ENCODE results near the gene DNAJC8.

Gene DNAJC8

GRCh38 chr1:28249013-28249865 is 16.4 kb upstream of the DNAJC8 start:
- ATAC-seq: peak; percentile 28 to 36

- peak in 1 of 2 donors; percentile 10 for ATAC-seq
These were observed 15.6 kb upstream of the DNAJC8 start for GRCh38 chr1:28248273-28249012.

GRCh38 chr1:28247612-28248272 is 14.9 kb upstream of the DNAJC8 start:
- ATAC-seq: no peak

GRCh38 chr1:28246427-28246832 is 13.6 kb upstream of the DNAJC8 start:
- peak; percentile 5 for ATAC-seq

- no peak for ATAC-seq
These were observed 11.9 kb upstream of the DNAJC8 start for GRCh38 chr1:28244549-28245251.

GRCh38 chr1:28243685-28244311 is 11.0 kb upstream of the DNAJC8 start:
- no peak for ATAC-seq

GRCh38 chr1:28241638-28242241 is 8.9 kb upstream of the DNAJC8 start:
- no peak for ATAC-seq

GRCh38 chr1:28240024-28240423 is 7.2 kb upstream of the DNAJC8 start:
- no peak for ATAC-seq

GRCh38 chr1:28239004-28239403 is 6.2 kb upstream of the DNAJC8 start:
- ATAC-seq: no peak

GRCh38 chr1:28236656-28237322 is 4.0 kb upstream of the DNAJC8 start:
- no peak for ATAC-seq

GRCh38 chr1:28235755-28236655 is 3.2 kb upstream of the DNAJC8 start, which contains the start of gene ATP5IF1:
Gene ATP5IF1, plus strand, starts transcription at chr1:28236124. Its CDS starts 60 bp downstream, at chr1:28236184.
- peak; percentile 97 for ATAC-seq

- ATAC-seq: no peak
These were observed 406 bp upstream of the DNAJC8 start for GRCh38 chr1:28233264-28233606.

GRCh38 chr1:28229996-28230395 is 2.8 kb downstream of the DNAJC8 start:
- ATAC-seq: no peak

- ATAC-seq: no peak
These were observed 3.7 kb downstream of the DNAJC8 start for GRCh38 chr1:28229089-28229488.

- ATAC-seq: no peak
These were observed 19.5 kb downstream of the DNAJC8 start for GRCh38 chr1:28213315-28213714.

GRCh38 chr1:28209700-28210099 is 23.1 kb downstream of the DNAJC8 start:
- no peak for ATAC-seq

- ATAC-seq: peak; percentile 64 to 85
These were observed 23.9 kb downstream of the DNAJC8 start for GRCh38 chr1:28208818-28209441.

- ATAC-seq: no peak
These were observed 27.6 kb downstream of the DNAJC8 start for GRCh38 chr1:28205243-28205642.

- ATAC-seq: no peak
These were observed 32.5 kb downstream of the DNAJC8 start for GRCh38 chr1:28200234-28200873.
